WTC11 (cell line): ENCODE results near the gene INO80E. TPM values are rescaled to one million over a fixed set of nuclear protein-coding genes. Genes with fewer than 3 reads are reported as not detected.

ENCODE experiments used
- AFF4 ChIP-seq: sonication (generic); formaldehyde crosslinking; IDR thresholded peaks from 2 replicates; pipeline ENCODE4 v1.8.1; 2023; ENCODE audit warnings: mild to moderate bottlenecking, missing genetic modification reagents, borderline replicate concordance
- FOXP4 ChIP-seq: sonication (generic); formaldehyde crosslinking; IDR thresholded peaks from 2 replicates; pipeline ENCODE4 v1.8.0; 2022; ENCODE audit warnings: mild to moderate bottlenecking, missing genetic modification reagents
- NFATC4 ChIP-seq: fragments of 250-450 bp; sonication (Bioruptor Pico); IDR thresholded peaks from 2 replicates; pipeline ENCODE4 v1.9.0; 2021; ENCODE audit warnings: mild to moderate bottlenecking
- SMAD3 ChIP-seq: sonication (generic); formaldehyde crosslinking; IDR thresholded peaks from 2 replicates; pipeline ENCODE4 v1.8.0; 2022; ENCODE audit warnings: missing genetic modification reagents, mild to moderate bottlenecking, borderline replicate concordance
- SOX15 ChIP-seq: fragments of 250-450 bp; sonication (Bioruptor Pico); IDR thresholded peaks from 2 replicates; pipeline ENCODE4 v1.9.0; 2021; ENCODE audit warnings: mild to moderate bottlenecking
- total RNA-seq: library from RNA; stranded (reverse); gene quantifications from 3 replicates; pipeline ENCODE4 v1.2.3, GENCODE V29; 2021
- TF ChIP-seq, protein P1 (sequence below): sonication (generic); formaldehyde crosslinking; IDR thresholded peaks from 2 replicates; pipeline ENCODE4 v1.8.0; 2023; ENCODE audit warnings: missing genetic modification reagents, mild to moderate bottlenecking, borderline replicate concordance
- TF ChIP-seq, protein P2 (sequence below): sonication (generic); formaldehyde crosslinking; conservative IDR thresholded peaks from 2 replicates; pipeline ENCODE4 v1.8.1; 2023; ENCODE audit warnings: mild to moderate bottlenecking, low read depth, missing genetic modification reagents, moderate library complexity
- TF ChIP-seq, protein P3 (sequence below): fragments of 250-450 bp; sonication (Bioruptor Pico); IDR thresholded peaks from 2 replicates; pipeline ENCODE4 v1.9.0; 2021; ENCODE audit warnings: mild to moderate bottlenecking, borderline replicate concordance
- TF ChIP-seq, protein P4 (sequence below): sonication (generic); formaldehyde crosslinking; IDR thresholded peaks from 2 replicates; pipeline ENCODE4 v1.8.0; 2022; ENCODE audit warnings: mild to moderate bottlenecking, missing genetic modification reagents

INO80E gene
- total RNA-seq, 1 experiment from 2014 or later = 101 TPM

GRCh38 chr16:30028438-30029076 lies 32.5 kb downstream of the INO80E start (continued):
- TF ChIP-seq NFATC4 (CRISPR knock-in tag) (no peak), SOX15 (CRISPR knock-in tag) (no peak), FOXP4 (peak; percentile 76; the same call in 1 of the 2 replicates), AFF4 (no peak), SMAD3 (CRISPR knock-in tag) (peak; percentile 45; the same call in 1 of the 2 replicates)
- TF ChIP-seq, protein P1, sequence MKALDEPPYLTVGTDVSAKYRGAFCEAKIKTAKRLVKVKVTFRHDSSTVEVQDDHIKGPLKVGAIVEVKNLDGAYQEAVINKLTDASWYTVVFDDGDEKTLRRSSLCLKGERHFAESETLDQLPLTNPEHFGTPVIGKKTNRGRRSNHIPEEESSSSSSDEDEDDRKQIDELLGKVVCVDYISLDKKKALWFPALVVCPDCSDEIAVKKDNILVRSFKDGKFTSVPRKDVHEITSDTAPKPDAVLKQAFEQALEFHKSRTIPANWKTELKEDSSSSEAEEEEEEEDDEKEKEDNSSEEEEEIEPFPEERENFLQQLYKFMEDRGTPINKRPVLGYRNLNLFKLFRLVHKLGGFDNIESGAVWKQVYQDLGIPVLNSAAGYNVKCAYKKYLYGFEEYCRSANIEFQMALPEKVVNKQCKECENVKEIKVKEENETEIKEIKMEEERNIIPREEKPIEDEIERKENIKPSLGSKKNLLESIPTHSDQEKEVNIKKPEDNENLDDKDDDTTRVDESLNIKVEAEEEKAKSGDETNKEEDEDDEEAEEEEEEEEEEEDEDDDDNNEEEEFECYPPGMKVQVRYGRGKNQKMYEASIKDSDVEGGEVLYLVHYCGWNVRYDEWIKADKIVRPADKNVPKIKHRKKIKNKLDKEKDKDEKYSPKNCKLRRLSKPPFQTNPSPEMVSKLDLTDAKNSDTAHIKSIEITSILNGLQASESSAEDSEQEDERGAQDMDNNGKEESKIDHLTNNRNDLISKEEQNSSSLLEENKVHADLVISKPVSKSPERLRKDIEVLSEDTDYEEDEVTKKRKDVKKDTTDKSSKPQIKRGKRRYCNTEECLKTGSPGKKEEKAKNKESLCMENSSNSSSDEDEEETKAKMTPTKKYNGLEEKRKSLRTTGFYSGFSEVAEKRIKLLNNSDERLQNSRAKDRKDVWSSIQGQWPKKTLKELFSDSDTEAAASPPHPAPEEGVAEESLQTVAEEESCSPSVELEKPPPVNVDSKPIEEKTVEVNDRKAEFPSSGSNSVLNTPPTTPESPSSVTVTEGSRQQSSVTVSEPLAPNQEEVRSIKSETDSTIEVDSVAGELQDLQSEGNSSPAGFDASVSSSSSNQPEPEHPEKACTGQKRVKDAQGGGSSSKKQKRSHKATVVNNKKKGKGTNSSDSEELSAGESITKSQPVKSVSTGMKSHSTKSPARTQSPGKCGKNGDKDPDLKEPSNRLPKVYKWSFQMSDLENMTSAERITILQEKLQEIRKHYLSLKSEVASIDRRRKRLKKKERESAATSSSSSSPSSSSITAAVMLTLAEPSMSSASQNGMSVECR (CRISPR knock-in tag) = peak; percentile 90; the same call in 1 of the 2 replicates
- TF ChIP-seq, protein P2, sequence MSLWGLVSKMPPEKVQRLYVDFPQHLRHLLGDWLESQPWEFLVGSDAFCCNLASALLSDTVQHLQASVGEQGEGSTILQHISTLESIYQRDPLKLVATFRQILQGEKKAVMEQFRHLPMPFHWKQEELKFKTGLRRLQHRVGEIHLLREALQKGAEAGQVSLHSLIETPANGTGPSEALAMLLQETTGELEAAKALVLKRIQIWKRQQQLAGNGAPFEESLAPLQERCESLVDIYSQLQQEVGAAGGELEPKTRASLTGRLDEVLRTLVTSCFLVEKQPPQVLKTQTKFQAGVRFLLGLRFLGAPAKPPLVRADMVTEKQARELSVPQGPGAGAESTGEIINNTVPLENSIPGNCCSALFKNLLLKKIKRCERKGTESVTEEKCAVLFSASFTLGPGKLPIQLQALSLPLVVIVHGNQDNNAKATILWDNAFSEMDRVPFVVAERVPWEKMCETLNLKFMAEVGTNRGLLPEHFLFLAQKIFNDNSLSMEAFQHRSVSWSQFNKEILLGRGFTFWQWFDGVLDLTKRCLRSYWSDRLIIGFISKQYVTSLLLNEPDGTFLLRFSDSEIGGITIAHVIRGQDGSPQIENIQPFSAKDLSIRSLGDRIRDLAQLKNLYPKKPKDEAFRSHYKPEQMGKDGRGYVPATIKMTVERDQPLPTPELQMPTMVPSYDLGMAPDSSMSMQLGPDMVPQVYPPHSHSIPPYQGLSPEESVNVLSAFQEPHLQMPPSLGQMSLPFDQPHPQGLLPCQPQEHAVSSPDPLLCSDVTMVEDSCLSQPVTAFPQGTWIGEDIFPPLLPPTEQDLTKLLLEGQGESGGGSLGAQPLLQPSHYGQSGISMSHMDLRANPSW (CRISPR knock-in tag) = no peak
- TF ChIP-seq, protein P3, sequence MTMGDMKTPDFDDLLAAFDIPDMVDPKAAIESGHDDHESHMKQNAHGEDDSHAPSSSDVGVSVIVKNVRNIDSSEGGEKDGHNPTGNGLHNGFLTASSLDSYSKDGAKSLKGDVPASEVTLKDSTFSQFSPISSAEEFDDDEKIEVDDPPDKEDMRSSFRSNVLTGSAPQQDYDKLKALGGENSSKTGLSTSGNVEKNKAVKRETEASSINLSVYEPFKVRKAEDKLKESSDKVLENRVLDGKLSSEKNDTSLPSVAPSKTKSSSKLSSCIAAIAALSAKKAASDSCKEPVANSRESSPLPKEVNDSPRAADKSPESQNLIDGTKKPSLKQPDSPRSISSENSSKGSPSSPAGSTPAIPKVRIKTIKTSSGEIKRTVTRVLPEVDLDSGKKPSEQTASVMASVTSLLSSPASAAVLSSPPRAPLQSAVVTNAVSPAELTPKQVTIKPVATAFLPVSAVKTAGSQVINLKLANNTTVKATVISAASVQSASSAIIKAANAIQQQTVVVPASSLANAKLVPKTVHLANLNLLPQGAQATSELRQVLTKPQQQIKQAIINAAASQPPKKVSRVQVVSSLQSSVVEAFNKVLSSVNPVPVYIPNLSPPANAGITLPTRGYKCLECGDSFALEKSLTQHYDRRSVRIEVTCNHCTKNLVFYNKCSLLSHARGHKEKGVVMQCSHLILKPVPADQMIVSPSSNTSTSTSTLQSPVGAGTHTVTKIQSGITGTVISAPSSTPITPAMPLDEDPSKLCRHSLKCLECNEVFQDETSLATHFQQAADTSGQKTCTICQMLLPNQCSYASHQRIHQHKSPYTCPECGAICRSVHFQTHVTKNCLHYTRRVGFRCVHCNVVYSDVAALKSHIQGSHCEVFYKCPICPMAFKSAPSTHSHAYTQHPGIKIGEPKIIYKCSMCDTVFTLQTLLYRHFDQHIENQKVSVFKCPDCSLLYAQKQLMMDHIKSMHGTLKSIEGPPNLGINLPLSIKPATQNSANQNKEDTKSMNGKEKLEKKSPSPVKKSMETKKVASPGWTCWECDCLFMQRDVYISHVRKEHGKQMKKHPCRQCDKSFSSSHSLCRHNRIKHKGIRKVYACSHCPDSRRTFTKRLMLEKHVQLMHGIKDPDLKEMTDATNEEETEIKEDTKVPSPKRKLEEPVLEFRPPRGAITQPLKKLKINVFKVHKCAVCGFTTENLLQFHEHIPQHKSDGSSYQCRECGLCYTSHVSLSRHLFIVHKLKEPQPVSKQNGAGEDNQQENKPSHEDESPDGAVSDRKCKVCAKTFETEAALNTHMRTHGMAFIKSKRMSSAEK (CRISPR knock-in tag) = no peak
- TF ChIP-seq, protein P4, sequence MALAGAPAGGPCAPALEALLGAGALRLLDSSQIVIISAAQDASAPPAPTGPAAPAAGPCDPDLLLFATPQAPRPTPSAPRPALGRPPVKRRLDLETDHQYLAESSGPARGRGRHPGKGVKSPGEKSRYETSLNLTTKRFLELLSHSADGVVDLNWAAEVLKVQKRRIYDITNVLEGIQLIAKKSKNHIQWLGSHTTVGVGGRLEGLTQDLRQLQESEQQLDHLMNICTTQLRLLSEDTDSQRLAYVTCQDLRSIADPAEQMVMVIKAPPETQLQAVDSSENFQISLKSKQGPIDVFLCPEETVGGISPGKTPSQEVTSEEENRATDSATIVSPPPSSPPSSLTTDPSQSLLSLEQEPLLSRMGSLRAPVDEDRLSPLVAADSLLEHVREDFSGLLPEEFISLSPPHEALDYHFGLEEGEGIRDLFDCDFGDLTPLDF (CRISPR knock-in tag) = peak; percentile 43; the same call in 1 of the 2 replicates
- TF ChIP-seq, all 79 proteins: peak for 22
